Suprapubic skin (tissue), 4 donors: Measurements from ENCODE around the gene PRRG4.

ENCODE experiments used
- EP300 ChIP-seq: sonication (generic); formaldehyde crosslinking; IDR thresholded peaks from one replicate; pipeline ENCODE4 v1.6.1; 2017; ENCODE audit warnings: antibody characterized with exemption
- POLR2A ChIP-seq, 2 donors: fragments of 450-650 bp; IDR thresholded peaks; one replicate each; pipeline ENCODE4 v1.6.1; 2017; ENCODE audit warnings: antibody characterized with exemption in 2 of 2, mild to moderate bottlenecking in 2 of 2, moderate library complexity in 2 of 2
- POLR2AphosphoS5 ChIP-seq, 3 donors: sonication (generic); formaldehyde crosslinking; IDR thresholded peaks; one replicate each; pipeline ENCODE4 v1.6.1; 2017; ENCODE audit warnings: antibody characterized with exemption in 3 of 3
- TF ChIP-seq, protein P1 (sequence below), 2 donors: fragments of 200-600 bp in 1 of 2; fragments of 450-650 bp in 1 of 2; sonication (generic) in 1 of 2; IDR thresholded peaks; one replicate each; pipeline ENCODE4 v1.5.1; 2016 to 2019; ENCODE audit warnings: antibody characterized with exemption in 2 of 2, mild to moderate bottlenecking in 1 of 2, moderate library complexity in 1 of 2

DNA sequence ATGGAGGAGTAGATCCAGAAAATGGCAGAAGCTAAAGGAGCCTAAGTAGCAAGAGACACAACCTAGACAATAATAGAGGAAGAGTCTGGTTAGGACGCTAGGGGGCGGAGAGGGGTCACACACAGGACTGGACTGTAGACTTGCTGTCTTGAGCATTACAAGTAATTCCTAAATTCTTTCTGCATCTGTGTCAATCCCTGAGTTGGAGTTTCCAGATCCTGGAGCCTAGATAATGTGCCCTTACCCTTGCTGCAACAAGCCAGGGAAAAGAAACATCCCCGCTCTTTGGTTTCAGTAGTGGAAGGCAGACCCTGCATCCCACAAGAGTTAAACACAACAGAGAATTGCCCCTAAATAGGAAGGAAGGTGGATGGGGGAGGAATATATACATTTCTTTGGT is 20.4 kb upstream of the PRRG4 start:
- TF ChIP-seq, protein P1, sequence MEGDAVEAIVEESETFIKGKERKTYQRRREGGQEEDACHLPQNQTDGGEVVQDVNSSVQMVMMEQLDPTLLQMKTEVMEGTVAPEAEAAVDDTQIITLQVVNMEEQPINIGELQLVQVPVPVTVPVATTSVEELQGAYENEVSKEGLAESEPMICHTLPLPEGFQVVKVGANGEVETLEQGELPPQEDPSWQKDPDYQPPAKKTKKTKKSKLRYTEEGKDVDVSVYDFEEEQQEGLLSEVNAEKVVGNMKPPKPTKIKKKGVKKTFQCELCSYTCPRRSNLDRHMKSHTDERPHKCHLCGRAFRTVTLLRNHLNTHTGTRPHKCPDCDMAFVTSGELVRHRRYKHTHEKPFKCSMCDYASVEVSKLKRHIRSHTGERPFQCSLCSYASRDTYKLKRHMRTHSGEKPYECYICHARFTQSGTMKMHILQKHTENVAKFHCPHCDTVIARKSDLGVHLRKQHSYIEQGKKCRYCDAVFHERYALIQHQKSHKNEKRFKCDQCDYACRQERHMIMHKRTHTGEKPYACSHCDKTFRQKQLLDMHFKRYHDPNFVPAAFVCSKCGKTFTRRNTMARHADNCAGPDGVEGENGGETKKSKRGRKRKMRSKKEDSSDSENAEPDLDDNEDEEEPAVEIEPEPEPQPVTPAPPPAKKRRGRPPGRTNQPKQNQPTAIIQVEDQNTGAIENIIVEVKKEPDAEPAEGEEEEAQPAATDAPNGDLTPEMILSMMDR (IDR thresholded peaks at IDR 0.05): peak; percentile 22 to 58
- TF ChIP-seq POLR2AphosphoS5 (IDR thresholded peaks at IDR 0.05): no peak
- no peak for TF ChIP-seq POLR2A (IDR thresholded peaks at IDR 0.05)
- TF ChIP-seq EP300: no peak
